HCT116 (cell line): ENCODE results near the gene ZNF318. TPM values are rescaled to one million over a fixed set of nuclear protein-coding genes. Genes with fewer than 3 reads are reported as not detected.

Experiments
- ATAC-seq: fragments of 200-7000 bp; cut with Tn5 transposase; 2 replicates; pipeline ENCODE4 v1.9.1; 2020; ENCODE audit warnings: mild to moderate bottlenecking, moderate library complexity
- BruUV-seq: library from RNA; stranded (reverse); fragments of 400-500 nt; replicated peaks from 2 replicates; lab custom pipeline; 2021; lab: Mats Ljungman, UMichigan
- CTCF ChIA-PET: fragments of 300-600 bp; sonication (Branson Sonifier 250); formaldehyde crosslinking; loops from one replicate; lab custom pipeline; 2021; ENCODE audit warnings: antibody characterized with exemption; lab: Charles Lee
- POLR2A ChIA-PET: fragments of 300-600, 350-600 bp; sonication (Branson Sonifier 250); formaldehyde crosslinking; loops from one replicate; lab custom pipeline; 2021; ENCODE audit warnings: antibody characterized with exemption; lab: Charles Lee
- RAD21 ChIA-PET, 2 experiments: fragments of 300-600 bp; sonication (Branson Sonifier 250); formaldehyde crosslinking; loops; one replicate each; lab custom pipeline; 2023; ENCODE audit warnings: low total read pairs in 2 of 2; ENCODE audit not compliant: uncharacterized antibody in 2 of 2, unreplicated experiment in 2 of 2, low non-redundant PET in 1 of 2; lab: Charles Lee
- DNase-seq: peaks from one replicate; pipeline ENCODE4 v3.0.0-alpha.2; 2010; ENCODE audit warnings: low read depth, low spot score
- H2AFZ ChIP-seq: fragments of 200-600 bp; shearing (Covaris generic), sonication (generic); 2 replicates; pipeline ENCODE4 v1.6.1; 2017; ENCODE audit warnings: low read depth, mixed run types, mixed read lengths, antibody characterized with exemption, low read length; ENCODE audit not compliant: poor library complexity, severe bottlenecking
- H3K27ac ChIP-seq: 2 replicates; pipeline ENCODE4 v1.5.1; 2012; ENCODE audit warnings: low read depth, low read length
- H3K27me3 ChIP-seq: fragments of 200-600 bp; sonication (generic); 2 replicates; pipeline ENCODE4 v1.6.1; 2016; ENCODE audit warnings: mixed run types, low read length, mixed read lengths; ENCODE audit not compliant: insufficient read depth
- H3K36me3 ChIP-seq, 2 experiments: fragments of 200-500 bp in 1 of 2; fragments of 200-600 bp in 1 of 2; sonication (Bioruptor generic) in 1 of 2; sonication (generic) in 1 of 2; 2 replicates each; pipeline versions ENCODE4 v1.5.1 to v1.6.1; 2014 to 2016; ENCODE audit warnings: low read length in 2 of 2, inconsistent platforms in 1 of 2, mixed read lengths in 1 of 2, mixed run types in 1 of 2; ENCODE audit not compliant: insufficient read depth in 2 of 2, control insufficient read depth in 1 of 2
- H3K4me1 ChIP-seq, 2 experiments: fragments of 200-600 bp in 1 of 2; sonication (generic) in 1 of 2; 2 replicates each; pipeline versions ENCODE4 v1.5.1 to v1.6.1; 2012 to 2017; ENCODE audit warnings: low read length in 2 of 2, inconsistent platforms in 1 of 2, mild to moderate bottlenecking in 1 of 2, mixed read lengths in 1 of 2, mixed run types in 1 of 2, moderate library complexity in 1 of 2; ENCODE audit not compliant: insufficient read depth in 2 of 2, control insufficient read depth in 1 of 2
- H3K4me2 ChIP-seq: fragments of 200-600 bp; sonication (generic); 2 replicates; pipeline ENCODE4 v1.6.1; 2017; ENCODE audit warnings: mixed run types, low read length, mixed read lengths
- H3K4me3 ChIP-seq, 2 experiments: fragments of 200-600 bp in 1 of 2; sonication (generic) in 1 of 2; replicated peaks in 1 of 2; 2 replicates each; pipeline ENCODE4 v1.5.1; 2011 to 2016; ENCODE audit warnings: low read length in 2 of 2, control low read depth in 1 of 2, low read depth in 1 of 2, mild to moderate bottlenecking in 1 of 2, mixed read lengths in 1 of 2, mixed run types in 1 of 2
- H3K79me2 ChIP-seq: fragments of 200-600 bp; sonication (generic); 2 replicates; pipeline ENCODE4 v1.6.1; 2017; ENCODE audit warnings: mild to moderate bottlenecking, mixed run types, low read length, moderate library complexity, mixed read lengths; ENCODE audit not compliant: insufficient read depth
- H3K9ac ChIP-seq: fragments of 200-600 bp; sonication (generic); 2 replicates; pipeline ENCODE4 v1.6.1; 2016; ENCODE audit warnings: low read length, mixed read lengths
- H3K9me2 ChIP-seq: fragments of 200-600 bp; sonication (generic), shearing (Covaris generic); 2 replicates; pipeline ENCODE4 v1.6.1; 2017; ENCODE audit warnings: mixed run types, mild to moderate bottlenecking, moderate library complexity; ENCODE audit not compliant: insufficient read depth
- H3K9me3 ChIP-seq, 2 experiments: fragments of 200-500 bp in 1 of 2; fragments of 200-600 bp in 1 of 2; sonication (Bioruptor generic) in 1 of 2; sonication (generic) in 1 of 2; 2 replicates each; pipeline ENCODE4 v1.6.1; 2014 to 2017; ENCODE audit warnings: low read length in 2 of 2, mixed read lengths in 2 of 2, inconsistent platforms in 1 of 2, low read depth in 1 of 2, mild to moderate bottlenecking in 1 of 2, mixed run types in 1 of 2, moderate library complexity in 1 of 2; ENCODE audit not compliant: control insufficient read depth in 1 of 2, insufficient read depth in 1 of 2
- H4K20me1 ChIP-seq: fragments of 200-600 bp; sonication (generic), shearing (Covaris generic); 2 replicates; pipeline ENCODE4 v1.6.1; 2017; ENCODE audit warnings: mixed run types, mild to moderate bottlenecking, moderate library complexity; ENCODE audit not compliant: insufficient read depth
- CBX3 ChIP-seq: IDR thresholded peaks from 2 replicates; pipeline ENCODE4 v1.6.1; 2012; ENCODE audit warnings: low read depth
- EZH2 ChIP-seq: fragments of 200-600 bp; sonication (generic); IDR thresholded peaks from 2 replicates; pipeline ENCODE4 v1.6.1; 2017; ENCODE audit warnings: antibody characterized with exemption, mixed run types
- FOSL1 ChIP-seq: IDR thresholded peaks from 2 replicates; pipeline ENCODE4 v1.6.1; 2012; ENCODE audit warnings: low read depth
- JUND ChIP-seq: IDR thresholded peaks from 2 replicates; pipeline ENCODE4 v1.6.1; 2012
- POLR2A ChIP-seq: IDR thresholded peaks from 2 replicates; pipeline ENCODE4 v1.7.0; 2011; ENCODE audit warnings: borderline replicate concordance; ENCODE audit not compliant: insufficient read depth, insufficient read length; ENCODE audit errors: extremely low read depth
- SP1 ChIP-seq: IDR thresholded peaks from 2 replicates; pipeline ENCODE4 v1.6.1; 2012; ENCODE audit warnings: low read depth
- SRF ChIP-seq: IDR thresholded peaks from 2 replicates; pipeline ENCODE4 v1.6.1; 2012; ENCODE audit warnings: low read depth
- YY1 ChIP-seq: IDR thresholded peaks from 2 replicates; pipeline ENCODE4 v1.6.1; 2011; ENCODE audit warnings: low read length, low read depth, moderate library complexity, mild to moderate bottlenecking; ENCODE audit not compliant: insufficient replicate concordance; ENCODE audit errors: extremely low read depth
- intact Hi-C: fragments of 100-400 bp; cut with micrococcal nuclease; formaldehyde crosslinking; loops from 2 replicates; pipeline ENCODE4 v1.10.0; 2022
- total RNA-seq: library from RNA; stranded (reverse); gene quantifications from one replicate; pipeline ENCODE4 v1.2.1, GENCODE V29; 2021; ENCODE audit not compliant: unreplicated experiment
- TF ChIP-seq, protein P1 (sequence below), 3 experiments: fragments of 200-600 bp in 1 of 3; sonication (generic) in 1 of 3; IDR thresholded peaks in 2 of 3; conservative IDR thresholded peaks in 1 of 3; 2 replicates each; pipeline ENCODE4 v1.5.1; 2012 to 2017; ENCODE audit warnings: low read depth in 2 of 3, low read length in 2 of 3, antibody characterized with exemption in 1 of 3, borderline replicate concordance in 1 of 3, control low read depth in 1 of 3, mild to moderate bottlenecking in 1 of 3, mixed read lengths in 1 of 3, mixed run types in 1 of 3, moderate library complexity in 1 of 3; ENCODE audit not compliant: insufficient read depth in 1 of 3
- TF ChIP-seq, protein P2 (sequence below): IDR thresholded peaks from 2 replicates; pipeline ENCODE4 v1.6.1; 2011; ENCODE audit warnings: mild to moderate bottlenecking, low read length, moderate library complexity; ENCODE audit not compliant: insufficient replicate concordance; ENCODE audit errors: extremely low read depth
- TF ChIP-seq, protein P3 (sequence below): IDR thresholded peaks from 2 replicates; pipeline ENCODE4 v1.6.1; 2012; ENCODE audit warnings: low read depth
- TF ChIP-seq, protein P4 (sequence below): IDR thresholded peaks from 2 replicates; pipeline ENCODE4 v1.6.1; 2012
- TF ChIP-seq, protein P5 (sequence below): IDR thresholded peaks from 2 replicates; pipeline ENCODE4 v1.6.1; 2012

Gene ZNF318
- total RNA-seq, 1 experiment from 2014 or later = 15.2 TPM

DNA sequence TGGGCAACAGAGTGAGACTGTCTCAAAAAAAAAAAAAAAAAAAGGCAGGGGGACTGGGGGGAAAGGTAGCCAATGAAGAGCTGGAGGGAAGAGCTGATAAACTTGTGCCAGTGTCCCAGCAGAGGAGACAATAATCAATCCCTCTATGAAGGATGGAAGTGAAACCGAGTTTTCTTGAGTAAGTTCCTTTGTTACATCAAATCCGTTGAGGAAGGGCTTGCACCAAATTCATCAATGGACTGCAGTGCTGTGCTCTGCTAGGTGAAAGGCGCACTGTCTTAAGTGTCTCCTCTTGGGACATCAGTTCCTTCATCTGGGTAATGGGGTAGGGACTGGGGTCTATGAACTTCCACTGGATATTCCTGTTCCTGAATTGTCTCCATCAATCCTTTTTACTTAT lies 57.8 kb downstream of the ZNF318 start:
- BruUV-seq = no TSS peak
- Histone ChIP-seq H3K9ac (no peak overlapping the region), H3K79me2 (no peaks in the 10 kb centered on the region), H4K20me1 (no peaks in the 10 kb centered on the region), H3K27ac (no peak overlapping the region), H3K36me3 (no peaks in the 10 kb centered on the region), H2AFZ (no peak overlapping the region)
- DNase-seq (no peak), ATAC-seq (no peak)
- RAD21 ChIA-PET = no interaction called here
- TF ChIP-seq CBX3 (no peak), POLR2A (no peak), FOSL1 (no peak), SRF (no peak)
- TF ChIP-seq, all 23 proteins: peak for 0
- Histone ChIP-seq H3K4me3 (no peak overlapping the region), H3K9me2 (no peaks in the 10 kb centered on the region), H3K4me1 (peaks cover 2 to 8% of the 10 kb centered on the region in 2 experiments; a peak in 3 of 4 replicates), H3K4me2 (no peak overlapping the region), H3K27me3 (no peaks in the 10 kb centered on the region), H3K9me3 (no peaks in the 10 kb centered on the region)
- ChIA-PET POLR2A (no interaction called here), CTCF (no interaction called here)
- intact Hi-C loops = no loop called here

DNA sequence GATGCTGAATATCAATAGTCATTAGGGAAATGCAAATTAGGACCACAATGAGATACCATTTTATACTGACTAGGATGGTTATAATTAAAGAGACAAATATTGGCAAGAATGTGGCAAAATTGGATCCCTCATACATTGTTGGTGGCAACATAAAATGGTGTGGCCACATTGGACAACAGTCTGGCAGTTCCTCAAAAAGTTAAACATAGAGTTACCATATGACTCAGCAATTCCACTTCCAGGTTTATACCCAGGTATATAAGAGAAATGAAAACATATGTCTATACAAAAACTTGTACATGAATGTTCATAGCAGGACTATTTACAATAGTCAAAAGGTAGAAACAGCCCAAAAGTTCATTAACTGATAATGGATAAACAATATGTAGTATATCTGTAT lies 58.8 kb downstream of the ZNF318 start:
- DNase-seq (no peak), ATAC-seq (no peak)
- POLR2A ChIA-PET = no interaction called here
- no peak overlapping the region for H3K9ac ChIP-seq
- no peaks in the 10 kb centered on the region for H3K9me2 ChIP-seq
- intact Hi-C loops = no loop called here
- no peaks in the 10 kb centered on the region for H3K9me3 ChIP-seq
- CTCF ChIA-PET = no interaction called here
- no peak overlapping the region for H3K27ac ChIP-seq
- RAD21 ChIA-PET = no interaction called here
- H3K36me3 ChIP-seq = no peaks in the 10 kb centered on the region
- H4K20me1 ChIP-seq = no peaks in the 10 kb centered on the region
- BruUV-seq = no TSS peak
- H3K79me2 ChIP-seq = no peaks in the 10 kb centered on the region
- H3K4me2 ChIP-seq = no peak overlapping the region
- H3K4me3 ChIP-seq = no peak overlapping the region
- peaks cover 2 to 8% of the 10 kb centered on the region in 2 experiments; a peak in 3 of 4 replicates for H3K4me1 ChIP-seq
- H2AFZ ChIP-seq = peak overlapping the region; percentile 77
- no peaks in the 10 kb centered on the region for H3K27me3 ChIP-seq
- TF ChIP-seq YY1 (no peak), CBX3 (no peak), EZH2 (no peak), SRF (no peak), JUND (no peak), SP1 (no peak)
- TF ChIP-seq, protein P1, sequence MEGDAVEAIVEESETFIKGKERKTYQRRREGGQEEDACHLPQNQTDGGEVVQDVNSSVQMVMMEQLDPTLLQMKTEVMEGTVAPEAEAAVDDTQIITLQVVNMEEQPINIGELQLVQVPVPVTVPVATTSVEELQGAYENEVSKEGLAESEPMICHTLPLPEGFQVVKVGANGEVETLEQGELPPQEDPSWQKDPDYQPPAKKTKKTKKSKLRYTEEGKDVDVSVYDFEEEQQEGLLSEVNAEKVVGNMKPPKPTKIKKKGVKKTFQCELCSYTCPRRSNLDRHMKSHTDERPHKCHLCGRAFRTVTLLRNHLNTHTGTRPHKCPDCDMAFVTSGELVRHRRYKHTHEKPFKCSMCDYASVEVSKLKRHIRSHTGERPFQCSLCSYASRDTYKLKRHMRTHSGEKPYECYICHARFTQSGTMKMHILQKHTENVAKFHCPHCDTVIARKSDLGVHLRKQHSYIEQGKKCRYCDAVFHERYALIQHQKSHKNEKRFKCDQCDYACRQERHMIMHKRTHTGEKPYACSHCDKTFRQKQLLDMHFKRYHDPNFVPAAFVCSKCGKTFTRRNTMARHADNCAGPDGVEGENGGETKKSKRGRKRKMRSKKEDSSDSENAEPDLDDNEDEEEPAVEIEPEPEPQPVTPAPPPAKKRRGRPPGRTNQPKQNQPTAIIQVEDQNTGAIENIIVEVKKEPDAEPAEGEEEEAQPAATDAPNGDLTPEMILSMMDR (IDR thresholded peaks at IDR 0.05 in 2 of 3, conservative IDR thresholded peaks at IDR 0.05 in 1 of 3; ENCODE audit: borderline replicate concordance in 1 of 3, insufficient read depth in 1 of 3, low read depth in 2 of 3, low read length in 2 of 3) = no peak
- TF ChIP-seq, protein P2, sequence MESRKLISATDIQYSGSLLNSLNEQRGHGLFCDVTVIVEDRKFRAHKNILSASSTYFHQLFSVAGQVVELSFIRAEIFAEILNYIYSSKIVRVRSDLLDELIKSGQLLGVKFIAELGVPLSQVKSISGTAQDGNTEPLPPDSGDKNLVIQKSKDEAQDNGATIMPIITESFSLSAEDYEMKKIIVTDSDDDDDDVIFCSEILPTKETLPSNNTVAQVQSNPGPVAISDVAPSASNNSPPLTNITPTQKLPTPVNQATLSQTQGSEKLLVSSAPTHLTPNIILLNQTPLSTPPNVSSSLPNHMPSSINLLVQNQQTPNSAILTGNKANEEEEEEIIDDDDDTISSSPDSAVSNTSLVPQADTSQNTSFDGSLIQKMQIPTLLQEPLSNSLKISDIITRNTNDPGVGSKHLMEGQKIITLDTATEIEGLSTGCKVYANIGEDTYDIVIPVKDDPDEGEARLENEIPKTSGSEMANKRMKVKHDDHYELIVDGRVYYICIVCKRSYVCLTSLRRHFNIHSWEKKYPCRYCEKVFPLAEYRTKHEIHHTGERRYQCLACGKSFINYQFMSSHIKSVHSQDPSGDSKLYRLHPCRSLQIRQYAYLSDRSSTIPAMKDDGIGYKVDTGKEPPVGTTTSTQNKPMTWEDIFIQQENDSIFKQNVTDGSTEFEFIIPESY = no peak
- TF ChIP-seq, protein P3, sequence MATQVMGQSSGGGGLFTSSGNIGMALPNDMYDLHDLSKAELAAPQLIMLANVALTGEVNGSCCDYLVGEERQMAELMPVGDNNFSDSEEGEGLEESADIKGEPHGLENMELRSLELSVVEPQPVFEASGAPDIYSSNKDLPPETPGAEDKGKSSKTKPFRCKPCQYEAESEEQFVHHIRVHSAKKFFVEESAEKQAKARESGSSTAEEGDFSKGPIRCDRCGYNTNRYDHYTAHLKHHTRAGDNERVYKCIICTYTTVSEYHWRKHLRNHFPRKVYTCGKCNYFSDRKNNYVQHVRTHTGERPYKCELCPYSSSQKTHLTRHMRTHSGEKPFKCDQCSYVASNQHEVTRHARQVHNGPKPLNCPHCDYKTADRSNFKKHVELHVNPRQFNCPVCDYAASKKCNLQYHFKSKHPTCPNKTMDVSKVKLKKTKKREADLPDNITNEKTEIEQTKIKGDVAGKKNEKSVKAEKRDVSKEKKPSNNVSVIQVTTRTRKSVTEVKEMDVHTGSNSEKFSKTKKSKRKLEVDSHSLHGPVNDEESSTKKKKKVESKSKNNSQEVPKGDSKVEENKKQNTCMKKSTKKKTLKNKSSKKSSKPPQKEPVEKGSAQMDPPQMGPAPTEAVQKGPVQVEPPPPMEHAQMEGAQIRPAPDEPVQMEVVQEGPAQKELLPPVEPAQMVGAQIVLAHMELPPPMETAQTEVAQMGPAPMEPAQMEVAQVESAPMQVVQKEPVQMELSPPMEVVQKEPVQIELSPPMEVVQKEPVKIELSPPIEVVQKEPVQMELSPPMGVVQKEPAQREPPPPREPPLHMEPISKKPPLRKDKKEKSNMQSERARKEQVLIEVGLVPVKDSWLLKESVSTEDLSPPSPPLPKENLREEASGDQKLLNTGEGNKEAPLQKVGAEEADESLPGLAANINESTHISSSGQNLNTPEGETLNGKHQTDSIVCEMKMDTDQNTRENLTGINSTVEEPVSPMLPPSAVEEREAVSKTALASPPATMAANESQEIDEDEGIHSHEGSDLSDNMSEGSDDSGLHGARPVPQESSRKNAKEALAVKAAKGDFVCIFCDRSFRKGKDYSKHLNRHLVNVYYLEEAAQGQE = no peak
- TF ChIP-seq, protein P4, sequence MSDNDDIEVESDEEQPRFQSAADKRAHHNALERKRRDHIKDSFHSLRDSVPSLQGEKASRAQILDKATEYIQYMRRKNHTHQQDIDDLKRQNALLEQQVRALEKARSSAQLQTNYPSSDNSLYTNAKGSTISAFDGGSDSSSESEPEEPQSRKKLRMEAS = no peak
- TF ChIP-seq, protein P5, sequence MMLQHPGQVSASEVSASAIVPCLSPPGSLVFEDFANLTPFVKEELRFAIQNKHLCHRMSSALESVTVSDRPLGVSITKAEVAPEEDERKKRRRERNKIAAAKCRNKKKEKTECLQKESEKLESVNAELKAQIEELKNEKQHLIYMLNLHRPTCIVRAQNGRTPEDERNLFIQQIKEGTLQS = no peak
